NCI-H1436 (cell line): ENCODE data around the gene UGT1A7.

ENCODE experiments used
- DNase-seq: peaks from one replicate; lab custom pipeline; 2025; lab: John Stamatoyannopoulos, UW

UGT1A7 gene

DNA sequence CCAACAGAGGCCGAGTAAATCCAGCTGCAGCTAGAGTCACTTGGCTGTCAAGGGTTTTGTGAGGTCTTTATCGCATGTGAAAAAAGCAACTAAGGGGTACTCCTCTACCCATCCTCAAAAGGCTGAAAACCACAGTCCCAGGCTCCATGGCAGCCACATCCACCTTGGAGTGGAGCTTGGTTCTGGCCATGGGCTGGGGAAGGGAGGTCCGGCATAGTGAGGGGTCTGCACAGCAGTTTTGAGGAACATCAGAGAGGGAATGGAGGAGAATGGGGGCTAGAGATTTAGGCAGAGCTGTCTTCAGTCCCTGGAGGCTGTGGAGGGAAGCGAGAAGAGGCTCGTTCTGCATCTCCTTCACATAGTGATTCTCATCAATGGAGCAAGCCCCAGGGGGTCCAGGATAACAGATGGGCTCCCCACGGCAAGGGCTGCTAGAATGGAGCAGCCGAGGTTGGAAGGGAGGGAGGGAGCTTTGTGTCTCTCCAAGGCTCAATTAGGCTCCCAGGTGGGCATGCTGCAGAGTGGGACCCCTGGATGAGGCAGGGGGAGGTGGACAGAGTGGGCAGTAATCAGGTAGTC, 117.5 kb downstream of the UGT1A7 start:
- DNase-seq = no peak

DNA sequence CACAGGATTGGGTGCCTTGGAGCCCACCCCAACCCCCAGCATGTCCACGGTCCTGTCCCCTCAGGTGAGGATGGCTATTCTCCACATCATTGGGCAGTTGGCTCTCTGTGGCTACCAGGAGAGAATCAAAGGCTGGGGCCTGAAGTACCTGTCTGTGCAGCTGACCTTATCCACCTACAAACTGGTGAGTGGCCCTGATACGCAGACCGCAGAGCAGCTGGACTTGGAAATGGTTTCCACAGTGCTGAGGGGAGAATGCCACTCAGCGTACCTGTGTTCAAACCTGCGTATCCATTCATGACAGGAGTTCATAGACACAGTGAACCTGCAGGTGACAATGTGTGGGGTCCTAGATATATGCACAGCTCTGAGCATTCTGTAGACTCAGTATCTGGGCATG, 118.0 kb downstream of the UGT1A7 start:
- DNase-seq = no peak

GRCh38 chr2:233800208-233800607, 118.5 kb downstream of the UGT1A7 start:
- no peak for DNase-seq

- DNase-seq = no peak
Observed at GRCh38 chr2:233801357-233802131, 119.8 kb downstream of the UGT1A7 start.

GRCh38 chr2:233802132-233802815, 120.6 kb downstream of the UGT1A7 start:
- DNase-seq = no peak

DNA sequence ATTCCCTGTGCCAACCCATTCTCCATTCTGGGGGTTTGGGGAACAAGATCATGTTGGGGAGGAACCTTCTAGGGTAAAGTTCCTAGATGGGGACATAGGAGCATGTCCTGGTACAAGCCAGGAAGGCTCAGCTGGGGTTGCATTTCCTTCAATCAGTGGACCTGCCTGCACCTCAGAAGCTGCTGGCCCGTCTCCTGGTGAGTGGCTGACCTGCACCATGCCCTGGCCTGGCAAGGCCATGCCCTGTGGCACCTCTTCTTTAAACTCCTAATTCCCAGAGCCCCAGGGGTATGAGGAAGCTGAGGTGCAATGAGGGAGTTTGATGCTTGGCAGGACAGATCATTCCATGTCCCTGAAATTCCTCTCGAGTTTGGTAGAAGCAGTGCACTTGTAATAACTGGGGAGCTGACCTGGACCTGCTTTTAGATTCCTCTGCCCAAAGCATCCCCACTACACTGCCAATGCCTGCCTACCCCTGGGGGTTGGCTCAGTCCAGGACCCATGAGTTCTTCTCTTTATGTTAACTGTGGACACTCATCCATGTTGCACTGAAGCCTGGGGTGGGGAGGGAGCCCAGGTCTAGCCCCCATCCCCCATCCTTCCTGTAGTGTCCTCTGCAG, 121.7 kb downstream of the UGT1A7 start:
- no peak for DNase-seq

GRCh38 chr2:233803994-233804393, 122.3 kb downstream of the UGT1A7 start:
- DNase-seq = no peak

DNA sequence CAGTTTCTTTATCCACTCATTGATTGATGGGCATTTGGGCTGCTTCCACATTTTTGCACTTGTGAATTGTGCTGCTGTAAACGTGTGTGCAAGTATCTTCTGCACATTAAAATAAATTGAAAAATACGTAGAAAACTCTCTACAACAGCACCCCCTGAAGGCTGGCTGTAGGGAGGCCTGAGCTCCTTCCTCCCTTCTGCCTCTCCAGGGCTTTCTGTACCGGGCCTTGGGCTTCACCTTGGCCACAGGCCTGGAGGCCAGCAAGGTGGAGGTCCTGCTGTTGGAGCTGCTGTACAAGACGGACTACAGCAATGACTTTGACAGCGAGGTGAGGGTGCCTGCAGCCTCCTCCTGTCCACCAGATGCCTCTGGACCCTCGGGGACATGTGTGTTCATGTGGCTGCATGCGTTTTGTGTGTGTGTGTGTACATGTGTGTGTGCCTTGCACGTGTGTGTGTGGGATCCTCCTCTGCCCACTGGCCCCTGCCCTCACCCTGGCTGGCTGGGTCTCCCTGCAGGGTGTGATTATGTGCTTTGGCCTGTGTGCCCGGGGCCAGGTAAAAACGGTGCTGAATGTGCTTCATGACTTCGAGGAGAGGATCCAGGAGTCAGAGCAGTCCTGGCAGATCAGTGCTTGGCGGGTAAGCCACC, 125.6 kb downstream of the UGT1A7 start:
- DNase-seq = no peak

- no peak for DNase-seq
Observed at GRCh38 chr2:233807966-233808935, 126.5 kb downstream of the UGT1A7 start.

DNA sequence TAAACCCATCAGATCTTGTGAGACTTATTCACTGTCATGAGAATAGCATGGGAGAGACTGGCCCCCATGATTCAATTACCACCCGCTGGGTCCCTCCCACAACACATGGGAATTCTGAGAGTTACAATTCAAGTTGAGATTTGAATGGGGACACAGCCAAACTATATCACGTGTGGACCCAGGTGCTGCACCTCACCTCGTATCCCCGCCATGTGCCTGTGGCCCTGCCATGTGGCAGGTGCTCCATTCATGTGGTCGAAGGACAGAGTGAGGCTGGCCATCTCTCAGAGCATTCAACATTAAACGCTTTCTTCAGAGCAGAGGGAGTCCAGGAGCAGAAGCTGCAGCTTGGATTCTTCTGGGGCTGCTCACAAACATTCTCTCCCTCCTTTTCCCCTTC, 128.7 kb downstream of the UGT1A7 start:
- DNase-seq = no peak

GRCh38 chr2:233811087-233811486, 129.4 kb downstream of the UGT1A7 start:
- no peak for DNase-seq

GRCh38 chr2:233811732-233812131, 130.0 kb downstream of the UGT1A7 start:
- no peak for DNase-seq

DNA sequence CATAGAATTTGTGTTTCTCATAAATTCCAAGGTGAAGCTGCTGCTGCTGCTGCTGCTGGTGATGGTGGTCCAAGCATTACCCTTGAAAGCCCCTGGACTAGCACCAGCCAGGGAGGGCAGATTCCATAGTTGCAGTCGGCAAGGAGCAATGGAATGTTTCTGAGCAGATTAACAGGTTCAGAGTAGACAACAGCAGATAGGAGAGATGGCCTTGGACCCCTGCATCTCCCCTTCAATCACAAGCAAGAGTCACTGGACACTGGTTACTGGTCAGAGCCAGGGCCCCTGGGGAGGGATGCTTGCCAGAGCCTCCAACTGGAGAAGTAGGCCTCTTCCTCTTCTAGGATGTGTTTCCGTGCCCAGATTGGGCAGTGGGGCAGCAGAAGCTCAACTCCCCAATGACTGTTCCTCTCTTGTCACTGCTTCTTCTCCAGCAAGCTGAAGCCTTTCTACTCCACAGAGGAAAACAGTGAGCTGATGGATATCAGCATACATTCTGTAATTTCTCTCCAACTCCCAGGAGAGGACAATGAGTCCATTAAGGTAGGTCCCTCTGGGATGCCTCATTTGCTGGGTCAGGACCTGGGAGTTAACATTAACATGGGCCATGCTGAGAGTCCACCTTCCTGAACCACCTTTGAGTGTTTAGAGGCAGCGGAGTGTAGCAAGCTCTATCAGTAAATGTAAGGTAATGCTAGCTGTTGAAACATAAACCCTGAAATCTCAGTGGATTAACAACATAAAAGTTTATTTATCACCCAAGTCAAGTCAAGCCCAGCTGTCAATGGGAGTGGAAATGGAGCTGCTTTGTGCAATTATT, 131.7 kb downstream of the UGT1A7 start:
- DNase-seq = no peak

GRCh38 chr2:233814056-233814835, 132.5 kb downstream of the UGT1A7 start:
- DNase-seq = no peak

DNA sequence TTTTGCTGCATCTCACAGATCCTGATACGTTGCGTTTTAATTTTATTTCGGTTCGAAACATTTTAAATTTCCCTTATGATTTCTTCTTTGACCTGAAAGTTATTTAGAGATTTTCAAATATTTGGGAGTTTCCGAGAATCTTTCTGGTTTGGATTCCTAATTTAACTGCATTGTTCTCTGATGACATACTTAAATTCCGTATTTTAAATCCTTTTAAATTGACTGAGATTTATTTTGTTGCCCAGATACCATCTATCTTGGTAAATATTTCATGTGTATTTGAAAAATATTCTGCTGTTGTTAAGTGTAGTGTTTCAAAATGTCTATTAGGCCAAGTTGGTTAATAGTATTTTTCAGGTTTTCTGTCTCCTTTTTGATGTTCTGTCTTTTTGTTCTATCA, 134.2 kb downstream of the UGT1A7 start:
- DNase-seq = no peak

DNA sequence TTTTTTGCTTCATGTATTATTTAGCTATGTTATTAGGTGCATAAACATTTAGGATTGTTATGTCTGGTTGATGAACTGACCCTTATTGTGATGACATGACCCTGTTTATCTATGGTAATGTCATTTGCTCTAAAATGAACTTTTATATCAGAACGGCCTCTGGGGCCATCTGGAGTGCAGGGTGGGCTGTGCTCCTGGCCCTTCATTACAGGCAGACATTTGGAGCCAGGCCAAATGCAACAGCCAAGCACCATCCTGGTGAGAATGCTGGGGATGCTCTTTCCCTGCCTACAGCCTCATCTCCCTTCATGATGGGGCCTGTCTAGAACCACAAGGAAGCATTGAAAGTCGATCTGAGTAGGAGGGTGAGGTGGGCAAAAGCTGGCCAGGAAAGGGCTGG, 134.6 kb downstream of the UGT1A7 start:
- no peak for DNase-seq

GRCh38 chr2:233816771-233817170, 135.1 kb downstream of the UGT1A7 start:
- DNase-seq = no peak

- DNase-seq = no peak
Observed at GRCh38 chr2:233817361-233817911, 135.7 kb downstream of the UGT1A7 start.

GRCh38 chr2:233817995-233818638, 136.4 kb downstream of the UGT1A7 start:
- no peak for DNase-seq
